HG03521 (cell line): Measurements from ENCODE around the gene EIPR1.

ENCODE experiments used
- ATAC-seq: cut with Tn5 transposase; IDR thresholded peaks from one replicate; pipeline ENCODE4 v1.9.1; 2021; ENCODE audit warnings: mild to moderate bottlenecking, moderate library complexity; ENCODE audit not compliant: unreplicated experiment

EIPR1 gene

GRCh38 chr2:3309496-3310355, 67.9 kb downstream of the EIPR1 start:
- no peak for ATAC-seq

- ATAC-seq: no peak
These were observed 69.7 kb downstream of the EIPR1 start for GRCh38 chr2:3307901-3308300.

DNA sequence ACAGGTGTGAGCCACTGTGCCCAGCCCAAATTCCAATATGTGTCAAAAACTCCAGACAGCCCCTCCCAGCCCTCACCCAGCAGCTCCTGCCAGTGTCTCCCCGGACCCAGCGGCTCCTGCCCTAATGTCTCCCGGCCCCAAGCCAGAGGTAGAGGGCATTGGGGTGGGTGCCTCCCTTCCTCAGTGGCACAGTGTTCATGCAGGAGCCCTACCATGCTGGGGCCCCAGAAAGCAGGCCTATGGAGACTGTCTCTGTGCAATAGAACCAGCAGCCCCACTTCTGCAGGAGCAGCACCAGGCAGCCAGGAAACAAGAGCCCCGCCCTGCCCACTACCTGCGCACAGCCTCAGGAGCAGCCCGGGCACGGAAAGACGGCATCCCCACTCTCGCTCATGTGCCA, 70.4 kb downstream of the EIPR1 start:
- ATAC-seq: no peak

- no peak for ATAC-seq
These were observed 71.7 kb downstream of the EIPR1 start for GRCh38 chr2:3305952-3306351.

DNA sequence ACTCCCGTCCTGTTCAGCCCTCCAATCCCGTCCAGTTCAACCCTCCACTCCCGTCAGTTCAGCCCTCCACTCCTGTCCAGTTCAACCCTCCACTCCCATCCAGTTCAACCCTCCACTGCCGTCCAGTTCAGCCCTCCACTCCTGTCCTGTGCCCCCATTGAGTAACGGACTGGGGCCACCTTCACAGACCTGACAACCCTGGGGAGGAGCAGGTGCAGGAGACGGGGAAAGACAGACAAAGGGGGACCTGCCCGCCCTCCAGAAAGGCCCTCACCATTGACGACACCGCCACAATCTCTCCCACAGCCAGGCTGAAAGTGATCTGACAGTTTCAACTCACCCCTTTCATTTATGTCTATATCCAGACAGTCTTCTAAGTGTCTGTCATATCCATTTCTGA, 72.2 kb downstream of the EIPR1 start:
- no peak for ATAC-seq

GRCh38 chr2:3303583-3304406, 73.8 kb downstream of the EIPR1 start:
- peak; percentile 98 for ATAC-seq

- peak; percentile 14 for ATAC-seq
These were observed 74.7 kb downstream of the EIPR1 start for GRCh38 chr2:3302751-3303582.

- ATAC-seq: no peak
These were observed 75.2 kb downstream of the EIPR1 start for GRCh38 chr2:3302421-3302750.

DNA sequence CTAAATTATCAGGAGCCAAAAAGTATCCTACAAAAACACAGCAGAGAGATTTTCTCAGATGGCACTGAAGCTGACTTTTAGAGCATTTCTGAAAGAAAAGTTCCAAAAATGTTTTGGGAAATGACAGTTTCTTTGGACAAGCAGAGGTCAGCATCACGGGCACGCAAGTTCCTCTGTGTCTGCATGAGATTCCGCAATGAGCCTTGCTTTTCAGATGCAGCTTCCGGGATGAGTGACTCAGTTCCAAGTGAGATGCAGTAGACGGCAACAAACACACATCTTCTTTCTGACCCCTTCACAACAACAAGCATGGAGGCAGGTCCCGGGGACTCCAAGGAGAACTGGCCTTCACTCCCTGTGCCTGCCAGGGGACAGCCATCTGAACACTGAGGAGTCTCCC, 76.6 kb downstream of the EIPR1 start:
- ATAC-seq: no peak

GRCh38 chr2:3300224-3300995, 77.2 kb downstream of the EIPR1 start:
- no peak for ATAC-seq

GRCh38 chr2:3299703-3300102, 77.9 kb downstream of the EIPR1 start:
- no peak for ATAC-seq

GRCh38 chr2:3299130-3299529, 78.5 kb downstream of the EIPR1 start:
- ATAC-seq: no peak

DNA sequence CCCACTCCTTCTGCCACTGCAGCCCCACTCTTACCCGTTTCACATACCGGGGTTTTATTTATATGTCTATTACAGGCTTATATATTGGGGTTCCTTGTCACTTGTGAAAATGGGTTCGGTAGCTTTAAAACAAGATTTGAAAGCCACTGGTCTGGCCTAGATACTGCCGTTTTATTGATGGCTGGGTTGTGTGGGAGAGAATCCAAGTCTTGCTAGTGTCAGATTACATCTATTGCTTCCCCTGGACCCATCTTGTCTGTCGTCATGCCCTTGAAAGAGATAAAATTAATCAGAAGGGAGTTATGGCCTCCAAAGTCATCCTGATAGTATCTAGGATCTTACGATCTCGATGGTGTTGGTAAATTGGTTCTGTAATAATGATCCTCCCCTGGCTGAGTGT, 79.4 kb downstream of the EIPR1 start:
- no peak for ATAC-seq

GRCh38 chr2:3297523-3297922, 80.1 kb downstream of the EIPR1 start:
- no peak for ATAC-seq

DNA sequence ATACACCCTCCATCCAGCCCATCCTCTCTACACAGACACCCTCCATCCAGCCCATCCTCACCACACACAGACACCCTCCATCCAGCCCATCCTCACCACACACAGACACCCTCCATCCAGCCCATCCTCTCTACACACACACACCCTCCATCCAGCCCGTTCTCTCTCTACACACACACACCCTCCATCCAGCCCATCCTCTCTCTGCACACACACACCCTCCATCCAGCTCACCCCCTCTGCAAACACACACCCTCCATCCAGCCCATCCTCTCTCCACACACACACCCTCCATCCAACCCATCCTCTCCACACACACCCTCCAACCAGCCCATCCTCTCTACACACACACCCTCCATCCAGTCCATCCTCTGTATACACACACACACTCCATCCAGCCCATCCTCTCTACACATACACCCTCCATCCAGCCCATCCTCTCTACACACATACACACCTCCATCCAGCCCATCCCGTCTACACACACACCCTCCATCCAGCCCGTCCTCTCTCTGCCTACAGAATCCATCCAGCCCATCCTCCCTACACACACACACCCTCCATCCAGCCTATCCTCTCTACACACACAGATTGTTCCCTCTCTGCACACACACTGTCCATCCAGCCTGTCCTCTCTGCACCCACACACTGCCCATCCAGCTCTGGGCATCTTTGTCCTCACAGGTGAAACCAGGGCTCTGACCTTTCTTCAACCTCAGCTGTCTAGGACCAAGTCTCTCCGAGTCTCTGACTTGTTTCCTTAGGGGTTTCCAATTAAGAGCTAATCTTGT, 81.2 kb downstream of the EIPR1 start:
- no peak for ATAC-seq

- no peak for ATAC-seq
These were observed 83.1 kb downstream of the EIPR1 start for GRCh38 chr2:3294493-3294892.

DNA sequence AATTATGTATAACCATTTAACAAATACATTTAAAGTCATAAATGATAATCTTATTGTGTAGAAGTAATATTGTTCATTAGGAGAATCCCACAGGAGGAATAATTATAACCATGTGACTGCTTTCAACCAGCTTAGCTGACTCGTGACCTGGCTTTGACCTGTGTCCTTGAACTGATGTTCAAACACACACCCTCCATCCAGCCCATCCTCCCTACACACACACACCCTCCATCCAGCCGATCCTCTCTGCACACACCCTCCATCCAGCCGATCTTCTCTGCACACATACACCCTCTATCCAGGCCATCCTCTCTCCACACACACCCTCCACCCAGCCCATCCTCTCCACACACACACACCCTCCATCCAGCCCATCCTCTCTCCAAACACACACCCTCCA, 83.5 kb downstream of the EIPR1 start:
- no peak for ATAC-seq

- no peak for ATAC-seq
These were observed 84.4 kb downstream of the EIPR1 start for GRCh38 chr2:3293221-3293620.

DNA sequence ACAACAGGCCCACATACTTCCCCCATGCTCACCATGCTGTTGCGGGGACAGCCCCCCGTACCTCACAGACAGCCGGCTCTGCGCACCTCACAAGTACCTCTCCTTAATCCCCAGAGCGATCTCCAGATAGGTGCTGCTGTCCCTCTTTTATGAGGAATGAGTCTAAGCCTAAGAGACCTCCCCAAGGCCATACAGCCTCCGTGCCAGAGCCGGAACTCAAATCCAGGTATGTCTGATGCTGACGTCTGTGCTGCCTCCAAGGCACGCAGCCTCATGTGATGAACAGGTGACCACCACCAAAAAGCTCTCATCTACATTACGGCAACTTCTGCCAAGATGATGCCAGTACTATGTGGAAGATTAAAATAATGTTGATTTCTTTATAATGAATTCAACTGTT, 85.2 kb downstream of the EIPR1 start:
- no peak for ATAC-seq

GRCh38 chr2:3291750-3292149, 85.9 kb downstream of the EIPR1 start:
- ATAC-seq: no peak
